OCI-LY3 (cell line): ENCODE data around the gene NTHL1.

Experiments
- H2AFZ ChIP-seq: fragments of 200-600, 300-600 bp; shearing (Covaris generic); 2 replicates; pipeline ENCODE4 v1.6.0; 2014; ENCODE audit warnings: antibody characterized with exemption, low read depth, low read length
- H3K27ac ChIP-seq: fragments of 200-600, 300-600 bp; sonication (generic); 2 replicates; pipeline ENCODE4 v1.5.1; 2014; ENCODE audit warnings: mild to moderate bottlenecking, low read length, moderate library complexity, mixed read lengths
- H3K27me3 ChIP-seq: fragments of 200-600, 300-600 bp; sonication (generic); 2 replicates; pipeline ENCODE4 v1.6.1; 2014; ENCODE audit warnings: low read depth, low read length, mixed read lengths
- H3K36me3 ChIP-seq: fragments of 200-600, 300-600 bp; sonication (generic); replicated peaks from 2 replicates; pipeline ENCODE3; 2014; ENCODE audit warnings: low read depth, low read length, mixed read lengths
- H3K4me1 ChIP-seq: fragments of 300-600, 200-600 bp; sonication (generic); 2 replicates; pipeline ENCODE4 v1.6.1; 2014; ENCODE audit warnings: low read length, mixed read lengths
- H3K4me2 ChIP-seq: fragments of 200-600, 300-600 bp; sonication (generic); 2 replicates; pipeline ENCODE4 v1.6.1; 2014; ENCODE audit warnings: low read length, mixed read lengths
- H3K4me3 ChIP-seq: fragments of 300-600, 200-600 bp; sonication (generic); 2 replicates; pipeline ENCODE4 v1.5.1; 2014; ENCODE audit warnings: antibody characterized with exemption, mild to moderate bottlenecking, low read length, moderate library complexity
- H3K79me2 ChIP-seq: fragments of 300-600, 200-600 bp; shearing (Covaris generic); 2 replicates; pipeline ENCODE4 v1.6.1; 2014; ENCODE audit warnings: mild to moderate bottlenecking, low read length, mixed read lengths
- H3K9ac ChIP-seq: fragments of 300-600, 200-600 bp; shearing (Covaris generic); 2 replicates; pipeline ENCODE4 v1.6.0; 2014; ENCODE audit warnings: mild to moderate bottlenecking, low read length, moderate library complexity
- H3K9me3 ChIP-seq: fragments of 200-600, 300-600 bp; shearing (Covaris generic); 2 replicates; pipeline ENCODE4 v1.6.1; 2014; ENCODE audit warnings: low read length, mixed read lengths; ENCODE audit not compliant: insufficient read depth
- H4K20me1 ChIP-seq: fragments of 200-600, 300-600 bp; sonication (generic); 2 replicates; pipeline ENCODE4 v1.6.1; 2016; ENCODE audit warnings: low read length, mixed read lengths; ENCODE audit not compliant: insufficient read depth
- EZH2phosphoT487 ChIP-seq: fragments of 200-600 bp; shearing (Covaris generic); IDR thresholded peaks from 2 replicates; pipeline ENCODE4 v1.6.1; 2018; ENCODE audit warnings: antibody characterized with exemption, mixed run types, low read depth
- TF ChIP-seq, protein P1 (sequence below): fragments of 200-600, 300-600 bp; sonication (generic); IDR thresholded peaks from 2 replicates; pipeline ENCODE4 v1.5.1; 2014; ENCODE audit warnings: antibody characterized with exemption, low read length, low read depth

Gene NTHL1

DNA sequence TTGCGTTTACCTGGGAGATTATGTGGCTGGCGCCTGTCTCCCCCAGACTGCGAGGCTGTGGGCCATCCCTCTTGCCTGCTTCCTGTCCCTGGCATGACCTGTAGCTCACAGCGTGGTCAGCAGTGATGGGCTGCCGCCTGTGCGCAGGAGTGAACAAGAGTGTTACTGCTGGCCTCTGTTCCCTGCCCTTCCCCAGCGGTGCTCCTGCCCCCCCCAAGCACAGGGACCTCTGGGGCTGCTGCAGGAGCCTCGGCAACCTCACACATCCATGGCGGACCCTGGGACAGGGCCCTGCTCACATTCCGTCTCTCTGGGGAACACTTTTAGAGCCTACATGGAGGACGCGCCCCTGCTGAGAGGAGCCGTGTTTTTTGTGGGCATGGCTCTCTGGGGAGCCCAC, 10.8 kb upstream of the NTHL1 start:
- Histone ChIP-seq H3K79me2 (no peaks in the 10 kb centered on the region), H3K27me3 (no peaks in the 10 kb centered on the region), H2AFZ (no peak overlapping the region), H3K4me1 (no peaks in the 10 kb centered on the region), H4K20me1 (no peaks in the 10 kb centered on the region), H3K27ac (no peak overlapping the region), H3K4me2 (no peak overlapping the region), H3K36me3 (no peaks in the 10 kb centered on the region), H3K9me3 (no peaks in the 10 kb centered on the region), H3K9ac (no peak overlapping the region), H3K4me3 (no peak overlapping the region)
- TF ChIP-seq EZH2phosphoT487, result no peak
- TF ChIP-seq, protein P1, sequence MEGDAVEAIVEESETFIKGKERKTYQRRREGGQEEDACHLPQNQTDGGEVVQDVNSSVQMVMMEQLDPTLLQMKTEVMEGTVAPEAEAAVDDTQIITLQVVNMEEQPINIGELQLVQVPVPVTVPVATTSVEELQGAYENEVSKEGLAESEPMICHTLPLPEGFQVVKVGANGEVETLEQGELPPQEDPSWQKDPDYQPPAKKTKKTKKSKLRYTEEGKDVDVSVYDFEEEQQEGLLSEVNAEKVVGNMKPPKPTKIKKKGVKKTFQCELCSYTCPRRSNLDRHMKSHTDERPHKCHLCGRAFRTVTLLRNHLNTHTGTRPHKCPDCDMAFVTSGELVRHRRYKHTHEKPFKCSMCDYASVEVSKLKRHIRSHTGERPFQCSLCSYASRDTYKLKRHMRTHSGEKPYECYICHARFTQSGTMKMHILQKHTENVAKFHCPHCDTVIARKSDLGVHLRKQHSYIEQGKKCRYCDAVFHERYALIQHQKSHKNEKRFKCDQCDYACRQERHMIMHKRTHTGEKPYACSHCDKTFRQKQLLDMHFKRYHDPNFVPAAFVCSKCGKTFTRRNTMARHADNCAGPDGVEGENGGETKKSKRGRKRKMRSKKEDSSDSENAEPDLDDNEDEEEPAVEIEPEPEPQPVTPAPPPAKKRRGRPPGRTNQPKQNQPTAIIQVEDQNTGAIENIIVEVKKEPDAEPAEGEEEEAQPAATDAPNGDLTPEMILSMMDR, result no peak

DNA sequence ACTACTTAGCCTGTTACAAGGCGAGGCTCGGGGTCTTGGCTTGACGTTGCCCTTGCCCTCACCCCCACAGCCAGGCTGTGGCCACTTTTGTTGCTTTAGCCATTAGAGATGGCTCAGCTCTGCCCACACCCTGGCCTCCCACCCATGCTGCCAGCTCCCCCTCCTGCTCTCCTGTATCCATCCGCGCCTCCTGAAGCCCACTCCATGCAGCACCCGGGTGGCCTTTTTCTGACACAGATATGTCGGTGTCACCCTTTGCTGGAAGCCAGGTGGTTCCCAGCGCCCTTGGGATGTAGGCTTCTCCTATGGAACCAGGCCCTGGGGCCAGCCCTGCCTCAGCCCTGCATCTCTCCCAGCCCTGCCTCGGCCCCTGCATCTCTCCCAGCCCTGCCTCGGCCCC, 9.8 kb upstream of the NTHL1 start:
- H3K9ac ChIP-seq, result no peak overlapping the region
- H3K27me3 ChIP-seq, result no peaks in the 10 kb centered on the region
- H4K20me1 ChIP-seq, result no peaks in the 10 kb centered on the region
- TF ChIP-seq, protein P1, result no peak
- H2AFZ ChIP-seq, result no peak overlapping the region
- H3K79me2 ChIP-seq, result no peaks in the 10 kb centered on the region
- no peaks in the 10 kb centered on the region for H3K4me1 ChIP-seq
- H3K9me3 ChIP-seq, result no peaks in the 10 kb centered on the region
- H3K4me3 ChIP-seq, result no peak overlapping the region
- no peaks in the 10 kb centered on the region for H3K36me3 ChIP-seq
- no peak overlapping the region for H3K27ac ChIP-seq
- no peak overlapping the region for H3K4me2 ChIP-seq

DNA sequence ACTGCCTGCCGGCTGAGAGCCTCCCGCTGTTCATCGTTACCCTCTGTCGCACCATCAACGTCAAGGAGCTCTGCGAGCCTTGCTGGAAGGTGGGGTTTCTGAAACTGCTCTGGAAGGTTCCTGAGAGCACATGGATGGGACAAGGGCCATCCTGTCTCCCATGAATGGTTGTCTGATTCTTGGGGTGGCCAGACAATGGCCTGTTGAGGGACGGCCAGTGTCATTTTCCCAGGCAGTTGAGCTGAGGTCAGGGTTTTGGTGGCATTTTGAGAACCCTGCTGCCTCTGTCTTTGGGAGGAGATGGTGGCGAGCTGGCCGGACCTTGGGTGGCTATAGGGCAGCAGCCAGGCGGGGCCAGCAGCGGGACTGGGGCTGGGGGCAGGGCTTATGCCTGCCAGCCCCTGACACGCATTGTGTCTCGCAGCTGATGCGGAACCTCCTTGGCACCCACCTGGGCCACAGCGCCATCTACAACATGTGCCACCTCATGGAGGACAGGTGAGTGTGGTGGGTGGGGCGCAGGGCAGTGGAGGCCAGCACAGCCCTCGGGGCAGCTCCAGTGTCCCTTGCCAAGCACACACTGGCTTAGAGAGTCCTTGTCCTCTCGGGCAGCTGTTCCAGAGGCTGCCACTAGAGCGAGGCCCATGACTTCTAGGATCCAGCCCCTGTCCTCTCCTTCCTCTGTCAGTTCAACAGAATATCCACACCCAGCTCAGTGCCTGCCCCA, 9.2 kb upstream of the NTHL1 start:
- Histone ChIP-seq H3K4me3 (no peak overlapping the region), H3K9me3 (no peaks in the 10 kb centered on the region), H2AFZ (no peak overlapping the region), H3K79me2 (no peaks in the 10 kb centered on the region), H3K36me3 (no peaks in the 10 kb centered on the region), H4K20me1 (no peaks in the 10 kb centered on the region), H3K27me3 (no peaks in the 10 kb centered on the region), H3K4me1 (no peaks in the 10 kb centered on the region), H3K9ac (no peak overlapping the region), H3K4me2 (no peak overlapping the region), H3K27ac (no peak overlapping the region)
- TF ChIP-seq, protein P1, result no peak
- no peak for TF ChIP-seq EZH2phosphoT487

DNA sequence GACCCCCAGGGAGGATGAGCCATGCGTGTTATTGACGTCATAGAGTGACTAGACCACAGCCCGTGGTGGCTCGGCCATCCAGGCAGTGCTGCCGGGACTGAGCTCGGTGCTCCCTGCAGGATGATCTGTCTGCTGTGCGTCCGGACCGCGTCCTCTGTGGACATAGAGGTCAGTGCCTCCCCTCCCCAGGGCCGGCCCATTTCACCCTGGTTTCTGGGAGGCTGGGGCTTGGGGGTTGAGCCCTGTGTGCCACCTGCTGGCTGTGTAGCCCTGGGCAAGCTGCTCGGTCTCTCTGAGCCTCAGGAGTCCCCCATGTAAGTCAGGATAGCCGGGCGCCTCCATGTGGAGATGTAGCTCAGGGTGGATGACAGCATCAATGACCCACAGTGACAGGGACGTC, 8.4 kb upstream of the NTHL1 start:
- Histone ChIP-seq H3K9ac (no peak overlapping the region), H3K27me3 (no peaks in the 10 kb centered on the region), H2AFZ (no peak overlapping the region), H3K9me3 (no peaks in the 10 kb centered on the region), H3K79me2 (no peaks in the 10 kb centered on the region), H3K4me2 (no peak overlapping the region), H3K4me1 (no peaks in the 10 kb centered on the region), H3K36me3 (no peaks in the 10 kb centered on the region), H3K27ac (no peak overlapping the region), H3K4me3 (no peak overlapping the region), H4K20me1 (no peaks in the 10 kb centered on the region)
- no peak for TF ChIP-seq EZH2phosphoT487
- TF ChIP-seq, protein P1, result peak; percentile 38
